Common myeloid progenitor, CD34-positive (primary cell): ENCODE data around the gene SGTB.

Experiments
- CTCF ChIA-PET: fragments of 350-600 bp; sonication (Branson Sonifier 250); formaldehyde crosslinking; loops from one replicate; lab custom pipeline; 2021; ENCODE audit warnings: antibody characterized with exemption; lab: Charles Lee
- POLR2A ChIA-PET: fragments of 350-600 bp; sonication (Branson Sonifier 250); formaldehyde crosslinking; loops from one replicate; lab custom pipeline; 2021; ENCODE audit warnings: antibody characterized with exemption; lab: Charles Lee
- DNase-seq, 3 donors: peaks; one replicate each; pipeline versions ENCODE4 v3.0.0 to v3.0.0-alpha.2; 2013
- H3K27ac ChIP-seq, 2 experiments: 1 replicate in 1 of 2; 2 replicates in 1 of 2; pipeline ENCODE4 v1.7.0; 2013; ENCODE audit warnings: inconsistent platforms in 2 of 2, low read length in 2 of 2, mild to moderate bottlenecking in 2 of 2, low read depth in 1 of 2, moderate library complexity in 1 of 2; ENCODE audit not compliant: severe bottlenecking in 2 of 2, insufficient read depth in 1 of 2, poor library complexity in 1 of 2
- H3K27me3 ChIP-seq, 5 experiments: replicated peaks in 2 of 5; 1 replicate in 3 of 5; 2 replicates in 2 of 5; pipeline versions ENCODE4 v1.6.1 to v1.7.0; 2013; ENCODE audit warnings: low read length in 4 of 5, mild to moderate bottlenecking in 2 of 5, moderate library complexity in 2 of 5, inconsistent platforms in 1 of 5; ENCODE audit not compliant: insufficient read depth in 5 of 5, control insufficient read depth in 4 of 5
- H3K36me3 ChIP-seq, 4 experiments: 1 replicate in 2 of 4; 2 replicates in 2 of 4; pipeline versions ENCODE4 v1.6.1 to v1.7.0; 2013; ENCODE audit warnings: low read length in 3 of 4, control low read depth in 1 of 4, mild to moderate bottlenecking in 1 of 4; ENCODE audit not compliant: control insufficient read depth in 4 of 4, insufficient read depth in 4 of 4
- H3K4me1 ChIP-seq, 4 experiments: 1 replicate in 3 of 4; 2 replicates in 1 of 4; pipeline versions ENCODE4 v1.6.1 to v1.7.1; 2013; ENCODE audit warnings: low read length in 3 of 4, mild to moderate bottlenecking in 3 of 4, control low read depth in 1 of 4, inconsistent platforms in 1 of 4, moderate library complexity in 1 of 4; ENCODE audit not compliant: control insufficient read depth in 4 of 4, insufficient read depth in 4 of 4; ENCODE audit errors: control extremely low read depth in 1 of 4
- H3K4me3 ChIP-seq, 7 experiments: 1 replicate in 4 of 7; 2 replicates in 3 of 7; pipeline versions ENCODE4 v1.5.1 to v1.7.0; 2013; ENCODE audit warnings: mild to moderate bottlenecking in 7 of 7, low read length in 6 of 7, moderate library complexity in 6 of 7, inconsistent platforms in 2 of 7, low read depth in 2 of 7, control low read depth in 1 of 7; ENCODE audit not compliant: insufficient read depth in 4 of 7, control insufficient read depth in 1 of 7; ENCODE audit errors: extremely low read depth in 1 of 7
- H3K9me3 ChIP-seq, 5 experiments: 1 replicate in 4 of 5; 2 replicates in 1 of 5; pipeline versions ENCODE4 v1.6.1 to v1.7.1; 2013; ENCODE audit warnings: low read length in 4 of 5, mild to moderate bottlenecking in 2 of 5, inconsistent platforms in 1 of 5, low read depth in 1 of 5, moderate library complexity in 1 of 5; ENCODE audit not compliant: control insufficient read depth in 4 of 5, insufficient read depth in 2 of 5; ENCODE audit errors: control extremely low read depth in 1 of 5
- WGBS: methylation state at CpG from one replicate; pipeline ENCODE4 v1.1.5; 2013; ENCODE audit not compliant: insufficient coverage; 5-methylcytosine and 5-hydroxymethylcytosine counted together

SGTB gene

DNA sequence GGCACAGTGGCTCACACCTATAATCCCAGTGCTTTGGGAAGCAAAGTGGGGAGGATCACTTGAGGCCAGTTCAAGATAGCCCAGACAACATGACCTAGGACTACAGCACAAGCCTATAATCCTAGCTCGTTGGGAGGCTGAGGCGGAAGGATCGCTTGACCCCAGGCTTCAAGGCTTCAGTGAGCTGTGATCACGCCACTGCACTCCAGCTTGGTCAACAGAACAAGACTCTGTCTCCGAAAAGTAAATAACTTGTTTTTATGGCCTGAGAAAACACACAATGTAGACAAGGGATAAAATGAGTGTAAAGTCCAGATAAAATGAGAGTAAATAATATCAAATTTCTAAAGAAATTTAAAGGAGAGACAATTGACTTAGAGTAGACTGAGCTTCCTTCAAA lies 70.8 kb downstream of the SGTB start:
- Histone ChIP-seq H3K4me3 (no peak overlapping the region), H3K36me3 (peaks cover 5 to 10% (median 9%) of the 10 kb centered on the region in 4 experiments), H3K4me1 (no peaks in the 10 kb centered on the region), H3K27me3 (no peaks in the 10 kb centered on the region), H3K27ac (no peak overlapping the region), H3K9me3 (no peaks in the 10 kb centered on the region)
- CTCF ChIA-PET = interaction anchor here (0.6 kb wide), 1 partner anchor 134 kb away, joined by 3 read pairs; no protein-coding TSS in a partner anchor
- WGBS = 100% methylated on average over 3 of the region's 5 CpGs
- DNase-seq = no peak
- POLR2A ChIA-PET = no interaction called here

DNA sequence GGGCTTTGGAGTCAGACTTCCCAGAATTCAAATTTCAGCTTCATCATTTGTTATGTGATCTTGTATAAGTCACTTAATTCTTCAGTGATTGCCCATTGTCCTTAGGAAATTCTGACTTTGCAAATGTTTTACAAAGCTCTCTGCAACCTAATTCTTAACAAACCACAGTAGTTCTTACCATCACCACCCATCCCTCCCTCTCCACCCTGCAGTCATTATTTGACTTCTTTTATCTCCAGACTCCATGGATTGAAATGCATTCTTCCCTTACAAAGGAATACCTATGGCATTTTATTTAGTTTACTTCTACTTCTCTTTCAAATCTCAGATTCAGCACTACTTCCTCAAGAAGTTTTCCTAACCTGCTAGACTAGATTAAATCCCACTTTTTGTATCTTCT lies 74.0 kb downstream of the SGTB start:
- H3K27me3 ChIP-seq = no peaks in the 10 kb centered on the region
- peaks cover 4 to 6% (median 6%) of the 10 kb centered on the region in 4 experiments for H3K36me3 ChIP-seq
- H3K4me1 ChIP-seq = no peaks in the 10 kb centered on the region
- ChIA-PET POLR2A (no interaction called here), CTCF (no interaction called here)
- no peak for DNase-seq
- no peaks in the 10 kb centered on the region for H3K9me3 ChIP-seq
- H3K4me3 ChIP-seq = no peak overlapping the region
- peak overlapping the region in 1 of 2 experiments; percentile 9 for H3K27ac ChIP-seq

DNA sequence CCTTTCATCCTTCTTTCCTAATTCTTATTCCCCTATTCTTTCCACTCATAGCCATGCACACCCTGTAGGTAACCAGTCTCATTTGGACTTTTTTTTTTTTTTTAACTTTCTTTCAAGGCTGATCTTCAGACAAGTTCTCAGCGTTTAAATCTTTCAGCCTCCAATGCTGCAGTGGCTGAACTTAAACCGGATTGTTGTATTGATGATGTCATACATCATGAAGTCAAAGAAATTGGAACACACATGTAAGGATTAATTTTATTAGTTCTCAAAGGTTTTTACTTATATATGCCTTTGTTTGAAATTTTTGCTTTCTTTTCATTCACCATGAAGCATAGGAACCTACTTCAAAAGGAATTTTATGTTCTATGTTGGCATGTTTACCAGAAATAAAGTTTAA lies 75.0 kb downstream of the SGTB start:
- Histone ChIP-seq H3K4me1 (no peaks in the 10 kb centered on the region), H3K36me3 (peaks cover 4 to 6% (median 6%) of the 10 kb centered on the region in 4 experiments), H3K27me3 (no peaks in the 10 kb centered on the region), H3K9me3 (no peaks in the 10 kb centered on the region), H3K4me3 (no peak overlapping the region), H3K27ac (no peak overlapping the region)
- ChIA-PET CTCF (no interaction called here), POLR2A (no interaction called here)
- DNase-seq = no peak
- no CpG with 5 or more reads among the region's 2 CpGs for WGBS

DNA sequence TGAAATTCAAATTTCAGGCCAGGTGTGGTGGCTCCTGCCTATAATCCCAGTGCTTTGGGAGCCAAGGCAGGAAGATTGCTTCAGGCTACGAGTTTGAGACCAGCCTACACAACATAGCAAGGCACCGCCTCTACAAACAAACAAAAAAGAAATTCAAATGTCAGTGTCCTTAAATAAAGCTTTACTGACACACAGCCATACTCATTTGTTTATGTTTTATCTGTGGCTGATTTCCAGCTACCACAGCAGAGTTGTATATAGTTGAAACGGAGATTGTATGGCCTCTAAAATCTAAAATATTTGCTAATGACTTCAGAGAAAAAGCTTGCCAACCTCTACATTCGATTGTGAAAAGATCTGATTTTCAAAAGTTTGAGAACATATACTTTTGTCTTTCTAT lies 81.7 kb downstream of the SGTB start:
- no peak for DNase-seq
- Histone ChIP-seq H3K9me3 (no peaks in the 10 kb centered on the region), H3K27me3 (no peaks in the 10 kb centered on the region), H3K4me1 (no peaks in the 10 kb centered on the region), H3K4me3 (no peak overlapping the region), H3K27ac (no peak overlapping the region), H3K36me3 (peaks cover 5 to 23% (median 16%) of the 10 kb centered on the region in 4 experiments)
- POLR2A ChIA-PET = no interaction called here
- CTCF ChIA-PET = no interaction called here
- WGBS = 100% methylated on average over 2 of the region's 4 CpGs

DNA sequence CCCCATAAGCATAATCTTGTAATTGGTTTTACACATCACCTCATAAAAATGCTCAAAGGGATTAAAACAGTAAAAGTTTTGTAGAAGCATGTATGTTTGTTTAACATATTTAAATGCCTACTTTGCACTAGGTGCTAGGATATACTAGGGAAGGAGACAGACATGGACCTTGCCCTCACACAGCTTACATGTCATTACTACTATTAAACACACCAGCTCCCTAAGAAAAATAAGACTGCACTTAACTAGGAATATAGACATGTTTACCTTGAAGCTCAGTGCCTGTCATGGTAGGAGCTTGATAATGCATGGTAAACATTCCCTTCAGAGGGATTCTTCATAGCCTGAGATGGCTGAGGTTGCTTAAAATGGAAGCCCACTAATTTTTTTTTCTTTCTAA lies 90.9 kb downstream of the SGTB start:
- H3K27ac ChIP-seq = no peak overlapping the region
- no peak for DNase-seq
- H3K4me3 ChIP-seq = no peak overlapping the region
- H3K9me3 ChIP-seq = no peaks in the 10 kb centered on the region
- H3K36me3 ChIP-seq = peaks cover 0 to 13% (median 6%) of the 10 kb centered on the region in 4 experiments
- ChIA-PET CTCF (interaction anchor here (0.6 kb wide), 1 partner anchor 11 kb away, joined by 4 read pairs; no protein-coding TSS in a partner anchor), POLR2A (no interaction called here)
- no peaks in the 10 kb centered on the region for H3K27me3 ChIP-seq
- peaks cover under 1 to 4% (median 3%) of the 10 kb centered on the region in 4 experiments for H3K4me1 ChIP-seq

DNA sequence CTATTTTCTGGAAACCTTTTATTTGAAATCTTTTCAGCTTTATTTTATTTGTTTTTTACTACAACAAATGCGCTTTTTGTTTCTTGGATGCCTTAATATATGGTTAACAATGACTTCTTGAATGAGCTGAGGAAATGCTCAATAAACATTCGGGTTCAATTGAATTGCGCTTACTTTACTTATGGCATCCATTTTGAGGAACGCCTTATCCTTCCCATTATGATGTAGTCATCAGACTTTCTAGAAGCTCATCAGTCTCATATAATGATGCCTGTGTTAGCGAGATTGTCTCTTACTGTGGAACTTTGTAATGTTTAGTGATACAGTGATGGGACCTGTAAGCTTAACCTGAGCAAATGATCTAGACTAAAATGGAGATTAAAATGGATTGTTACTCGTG lies 96.2 kb downstream of the SGTB start:
- WGBS = 83% methylated on average over 4 of the region's 6 CpGs
- Histone ChIP-seq H3K27me3 (no peaks in the 10 kb centered on the region), H3K4me3 (peak overlapping the region in 6 of 7 experiments; percentile 90 to 100 (median 98)), H3K9me3 (no peaks in the 10 kb centered on the region), H3K36me3 (peaks cover 0 to 10% (median 4%) of the 10 kb centered on the region in 4 experiments), H3K27ac (peak overlapping the region; percentile 88 to 93), H3K4me1 (peaks cover 20 to 31% (median 25%) of the 10 kb centered on the region in 4 experiments)
- DNase-seq = peak in 2 of 3 donors; percentile 4 to 11
- ChIA-PET CTCF (interaction anchor here (1.3 kb wide), 1 partner anchor 18 kb away, joined by 3 read pairs; no protein-coding TSS in a partner anchor), POLR2A (no interaction called here)

DNA sequence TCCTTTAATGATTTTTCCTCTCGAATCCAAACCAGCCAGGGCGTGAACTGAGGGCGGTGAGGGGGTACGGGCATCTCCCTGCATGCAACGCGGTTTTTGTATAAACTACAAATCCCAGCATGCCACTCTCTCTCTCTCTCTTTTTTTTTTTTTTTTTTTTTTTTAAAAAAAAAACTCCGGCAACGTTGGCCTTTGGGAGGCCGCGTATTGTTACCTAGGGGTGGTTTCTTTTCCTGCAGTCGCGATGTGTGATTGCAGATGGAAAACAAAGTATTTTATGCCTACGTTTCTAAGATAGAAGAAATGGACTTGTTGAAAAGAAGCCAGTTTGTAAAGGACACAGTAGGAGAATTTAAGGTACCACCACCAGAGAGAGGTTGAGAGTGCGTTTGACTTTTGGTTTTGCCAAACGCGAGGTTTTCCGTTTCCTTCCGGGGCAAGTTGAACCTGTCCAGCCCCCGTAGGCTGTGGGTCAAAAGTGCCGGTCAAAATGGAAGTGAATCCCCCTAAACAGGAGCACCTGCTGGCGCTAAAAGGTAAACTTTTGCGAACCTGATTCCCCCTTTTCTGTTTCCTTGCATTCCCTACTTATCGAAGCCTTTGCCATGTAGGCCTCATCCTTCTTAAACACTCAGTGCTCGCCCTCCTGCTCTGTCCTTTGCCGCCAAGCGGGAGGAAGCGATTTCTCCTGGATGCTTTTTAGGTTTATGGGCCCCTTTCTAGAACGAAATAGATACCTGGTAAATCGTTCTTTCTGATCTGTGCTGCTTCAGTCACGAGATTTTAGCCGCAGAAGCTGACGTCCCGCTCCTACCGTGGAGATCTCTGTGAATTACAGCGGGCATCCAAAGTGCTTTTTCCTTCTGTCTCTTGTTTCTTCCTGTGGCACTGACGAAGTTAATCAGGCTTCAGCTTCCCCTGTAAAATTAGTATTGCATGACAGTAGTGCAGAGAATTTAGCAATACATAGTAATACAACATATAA lies 97.0 kb downstream of the SGTB start, which contains the start of the genes SHLD3 and TRAPPC13:
Gene SHLD3 (plus strand): TSS at position 457 of the 985 bp plus-strand sequence. CDS start 4,561 bp downstream, outside the sequence.
Gene TRAPPC13 (plus strand): TSS at position 457 of the 985 bp plus-strand sequence. CDS start 34 bp downstream, at position 491.
- Histone ChIP-seq H3K4me3 (peak within 1 kb of the TSS; percentile 89 to 100 (median 98)), H3K27me3 (no peaks in the 10 kb centered on the region), H3K4me1 (peaks cover 20 to 31% (median 25%) of the 10 kb centered on the region in 4 experiments), H3K27ac (peak within 1 kb of the TSS; percentile 88 to 93), H3K36me3 (peaks cover 0 to 8% (median 3%) of the 10 kb centered on the region in 4 experiments), H3K9me3 (no peaks in the 10 kb centered on the region)
- CTCF ChIA-PET = interaction anchor here (1.3 kb wide), 1 partner anchor 17 kb away, joined by 3 read pairs; no protein-coding TSS in a partner anchor
- POLR2A ChIA-PET = interaction anchor here (0.9 kb wide), 1 partner anchor 74 kb away, joined by 3 read pairs; no protein-coding TSS in a partner anchor
- DNase-seq = peak; percentile 92 to 96 (median 96)
- WGBS = 0% methylated on average over 26 of the region's 36 CpGs
